ENCODE measurements around the gene FBXW11. TPM values are rescaled to one million over a fixed set of nuclear protein-coding genes. Genes with fewer than 3 reads are reported as not detected.
A peak's percentile ranks its signal among the peaks of the same experiment; 100 is the strongest.

Gene FBXW11
- total RNA-seq, result 10 to 100 TPM; 29.0 to 64.6 TPM

DNA sequence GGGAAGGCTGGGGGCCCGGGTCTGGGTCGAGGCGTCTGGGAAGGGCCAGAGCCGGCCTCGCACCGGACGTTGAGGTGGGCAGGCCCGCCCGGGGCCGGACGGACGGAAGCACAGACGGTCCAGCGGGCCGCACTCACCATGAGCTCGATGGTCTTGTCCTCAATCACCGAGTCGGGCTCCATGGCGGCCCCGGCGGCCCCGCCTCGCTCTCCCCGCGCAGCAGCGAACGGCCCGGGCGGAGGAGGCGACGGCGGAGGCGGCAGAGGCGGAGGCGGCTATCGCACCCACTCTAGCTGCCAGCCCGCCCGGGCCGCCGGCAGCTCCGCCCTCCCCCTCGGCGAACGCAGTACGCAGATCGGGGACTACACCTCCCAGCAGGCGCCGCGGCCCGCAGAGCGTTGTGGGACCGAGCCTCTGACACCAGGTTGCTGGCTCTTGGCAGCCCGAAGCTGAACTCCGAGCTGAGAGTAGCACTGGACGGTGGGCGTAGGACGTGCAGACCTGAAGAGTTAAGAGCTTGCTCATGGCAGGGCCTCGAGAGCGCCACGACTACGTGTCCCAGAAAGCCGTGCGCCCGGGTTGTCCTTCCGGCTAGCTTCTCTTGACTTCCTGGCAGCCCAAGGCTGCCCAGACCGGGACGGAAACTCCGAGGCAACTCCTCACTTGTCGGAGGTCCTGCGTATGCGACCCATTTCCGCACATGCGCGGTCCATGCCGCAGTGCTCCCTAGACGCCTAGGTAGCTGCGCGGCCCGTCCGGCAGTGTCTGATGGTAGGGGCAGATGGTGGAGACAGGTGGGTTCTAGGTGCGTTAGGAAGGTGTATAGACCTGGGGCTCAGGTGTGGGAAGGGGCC, at the start of gene FBXW11:
TSS of gene FBXW11 (minus strand) at position 318 of the 854 bp plus-strand sequence. CDS start at position 182, 136 bp downstream.
- DNase-seq, result peak; percentile 95 to 98 (median 98)
- Histone ChIP-seq H3K36me3 (replicated peaks in 1 of 2; ENCODE audit: insufficient read depth in 1 of 2, low read depth in 2 of 2) (no peaks in the 10 kb centered on the region), H3K9me3 (no peaks in the 10 kb centered on the region), H3K27ac (peak within 1 kb of the TSS; percentile 96 to 99 (median 98)), H3K27me3 (no peaks in the 10 kb centered on the region), H3K4me1 (peaks cover 37% of the 10 kb centered on the region), H3K4me3 (peak within 1 kb of the TSS; percentile 96 to 97)
- TF ChIP-seq, protein P1, sequence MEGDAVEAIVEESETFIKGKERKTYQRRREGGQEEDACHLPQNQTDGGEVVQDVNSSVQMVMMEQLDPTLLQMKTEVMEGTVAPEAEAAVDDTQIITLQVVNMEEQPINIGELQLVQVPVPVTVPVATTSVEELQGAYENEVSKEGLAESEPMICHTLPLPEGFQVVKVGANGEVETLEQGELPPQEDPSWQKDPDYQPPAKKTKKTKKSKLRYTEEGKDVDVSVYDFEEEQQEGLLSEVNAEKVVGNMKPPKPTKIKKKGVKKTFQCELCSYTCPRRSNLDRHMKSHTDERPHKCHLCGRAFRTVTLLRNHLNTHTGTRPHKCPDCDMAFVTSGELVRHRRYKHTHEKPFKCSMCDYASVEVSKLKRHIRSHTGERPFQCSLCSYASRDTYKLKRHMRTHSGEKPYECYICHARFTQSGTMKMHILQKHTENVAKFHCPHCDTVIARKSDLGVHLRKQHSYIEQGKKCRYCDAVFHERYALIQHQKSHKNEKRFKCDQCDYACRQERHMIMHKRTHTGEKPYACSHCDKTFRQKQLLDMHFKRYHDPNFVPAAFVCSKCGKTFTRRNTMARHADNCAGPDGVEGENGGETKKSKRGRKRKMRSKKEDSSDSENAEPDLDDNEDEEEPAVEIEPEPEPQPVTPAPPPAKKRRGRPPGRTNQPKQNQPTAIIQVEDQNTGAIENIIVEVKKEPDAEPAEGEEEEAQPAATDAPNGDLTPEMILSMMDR (IDR thresholded peaks at IDR 0.05), result no peak
- TF ChIP-seq POLR2A (IDR thresholded peaks at IDR 0.05), result peak; percentile 76 to 95 (median 94)
- 0% methylated on average over 76 of the region's 81 CpGs; no CpG with 5 or more reads in 1 of the 2 donors for whole genome bisulfite sequencing, 2 donors
- ATAC-seq, result peak; percentile 92
- intact Hi-C loops (cut with DNase I), result no loop called here

DNA sequence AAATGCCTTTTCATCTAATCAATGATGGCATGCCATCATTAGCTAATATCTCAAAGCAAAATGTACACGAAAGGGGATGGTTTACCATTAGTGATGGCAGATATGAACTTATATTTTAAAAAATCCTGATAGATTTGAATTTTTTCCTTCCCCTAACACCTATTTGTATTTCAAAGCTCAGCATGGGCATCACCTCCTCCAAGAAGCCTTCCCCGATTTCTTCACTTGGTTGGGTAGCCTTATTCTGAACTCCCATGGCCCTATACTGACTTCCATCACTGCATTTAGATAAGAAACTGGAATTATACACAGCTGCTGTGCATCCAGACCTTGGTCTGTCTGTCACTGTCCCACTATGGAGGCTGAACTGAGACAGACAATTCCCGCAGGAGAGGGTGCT, 49.6 kb upstream of the FBXW11 start:
- H3K4me3 ChIP-seq, result no peak overlapping the region
- ATAC-seq (no peak), DNase-seq (no peak)
- intact Hi-C loops (cut with DNase I), result loop anchor here (10.0 kb wide), 1 partner anchor 631 kb away; no protein-coding TSS in a partner anchor
- no peak for TF ChIP-seq POLR2A (IDR thresholded peaks at IDR 0.05)
- TF ChIP-seq, protein P1 (IDR thresholded peaks at IDR 0.05), result no peak
- H3K9me3 ChIP-seq, result no peaks in the 10 kb centered on the region
- H3K36me3 ChIP-seq (replicated peaks in 1 of 2; ENCODE audit: insufficient read depth in 1 of 2, low read depth in 2 of 2), result no peaks in the 10 kb centered on the region
- WGBS, 2 donors, result 92 to 99% methylated on average over 3 of the region's 3 CpGs
- no peak overlapping the region for H3K27ac ChIP-seq
- no peaks in the 10 kb centered on the region for H3K27me3 ChIP-seq
- H3K4me1 ChIP-seq, result no peaks in the 10 kb centered on the region

DNA sequence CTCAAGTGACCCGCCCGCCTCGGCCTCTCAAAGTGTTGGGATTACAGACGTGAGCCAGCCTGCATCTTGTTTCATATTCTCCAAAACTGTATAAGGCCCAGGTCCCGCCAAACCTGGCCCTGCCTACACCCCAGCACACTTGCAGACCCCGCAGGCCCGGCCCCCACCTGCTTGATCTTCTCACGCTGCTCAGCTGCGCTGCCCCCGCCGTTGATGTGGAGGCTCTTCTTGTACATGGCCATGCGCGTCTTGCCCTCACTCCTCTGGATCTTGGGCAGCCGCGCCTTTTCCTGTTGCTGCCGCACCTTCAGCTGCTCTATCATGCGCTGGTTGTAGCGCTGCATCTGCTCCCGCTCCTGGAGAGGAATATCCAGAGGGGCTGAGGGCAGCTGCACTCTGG, 49.0 kb upstream of the FBXW11 start:
- H3K4me1 ChIP-seq, result no peaks in the 10 kb centered on the region
- no peaks in the 10 kb centered on the region for H3K27me3 ChIP-seq
- no peak for TF ChIP-seq POLR2A (IDR thresholded peaks at IDR 0.05)
- TF ChIP-seq, protein P1 (IDR thresholded peaks at IDR 0.05), result no peak
- intact Hi-C loops (cut with DNase I), result loop anchor here (10.0 kb wide), 1 partner anchor 631 kb away; no protein-coding TSS in a partner anchor
- no peak overlapping the region for H3K27ac ChIP-seq
- H3K9me3 ChIP-seq, result no peaks in the 10 kb centered on the region
- no peaks in the 10 kb centered on the region for H3K36me3 ChIP-seq (replicated peaks in 1 of 2; ENCODE audit: insufficient read depth in 1 of 2, low read depth in 2 of 2)
- ATAC-seq, result no peak
- DNase-seq, result no peak
- H3K4me3 ChIP-seq, result no peak overlapping the region
- WGBS, 2 donors, result 92 to 98% methylated on average over 18 to 19 of the region's 19 CpGs

DNA sequence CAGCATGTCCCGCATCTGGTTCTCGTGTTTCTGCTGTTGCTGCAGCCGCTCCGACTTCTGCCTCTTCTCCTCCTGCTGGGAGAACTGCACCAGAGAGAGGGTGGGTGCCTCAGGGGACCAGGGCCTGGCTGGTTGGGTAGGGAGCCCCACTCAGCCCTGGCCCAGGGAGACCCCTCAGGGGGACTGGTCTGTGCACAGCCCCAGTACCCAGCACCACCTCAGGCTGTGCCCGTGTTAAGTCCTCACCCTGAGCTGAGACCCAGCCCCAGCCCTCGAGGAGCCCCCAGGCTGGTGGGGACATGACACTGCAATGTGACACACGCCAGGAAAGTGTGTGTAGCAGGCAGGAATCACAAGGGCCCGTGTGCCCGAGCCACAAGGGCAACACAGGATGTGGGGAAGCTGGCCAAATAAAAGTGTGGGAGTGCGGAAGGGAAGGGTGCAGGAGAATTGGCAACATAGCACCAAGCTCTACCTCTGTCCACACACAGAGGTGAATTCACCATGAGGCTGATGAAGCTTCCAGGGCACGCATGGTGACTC, 48.2 kb upstream of the FBXW11 start:
- intact Hi-C loops (cut with DNase I), result loop anchor here (10.0 kb wide), 1 partner anchor 630 kb away; no protein-coding TSS in a partner anchor
- no peaks in the 10 kb centered on the region for H3K27me3 ChIP-seq
- no peak overlapping the region for H3K27ac ChIP-seq
- ATAC-seq, result no peak
- 89 to 95% methylated on average over 7 to 11 of the region's 11 CpGs for WGBS, 2 donors
- TF ChIP-seq POLR2A (IDR thresholded peaks at IDR 0.05), result no peak
- TF ChIP-seq, protein P1 (IDR thresholded peaks at IDR 0.05), result no peak
- no peak overlapping the region for H3K4me3 ChIP-seq
- H3K4me1 ChIP-seq, result no peaks in the 10 kb centered on the region
- no peaks in the 10 kb centered on the region for H3K9me3 ChIP-seq
- no peaks in the 10 kb centered on the region for H3K36me3 ChIP-seq (replicated peaks in 1 of 2; ENCODE audit: insufficient read depth in 1 of 2, low read depth in 2 of 2)
- DNase-seq, result no peak

All from body of pancreas (tissue), 4 donors.